ENCODE results near the gene SKAP2.

DNA sequence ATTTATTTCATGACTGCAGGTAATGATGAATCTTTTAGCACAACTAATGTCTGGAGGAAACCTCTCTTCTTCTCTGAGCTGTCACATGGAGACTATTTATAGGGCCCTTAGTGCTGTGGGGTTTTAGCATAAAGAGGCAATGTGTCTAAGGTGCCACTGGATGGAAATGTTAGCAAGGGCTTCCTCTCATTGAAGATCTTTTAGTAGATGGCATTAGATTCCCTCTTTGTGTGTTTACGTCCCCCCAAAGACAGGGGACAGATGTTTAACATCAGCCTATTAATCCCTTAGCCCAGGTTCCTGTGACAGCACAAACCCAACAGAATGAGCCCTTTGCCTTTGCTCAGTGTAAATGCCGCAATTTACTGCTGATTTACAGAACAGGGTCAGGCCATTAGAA, 208.6 kb downstream of the SKAP2 start:
- TF ChIP-seq POLR2A (IDR thresholded peaks at IDR 0.05) = no peak
- TF ChIP-seq, protein P1, sequence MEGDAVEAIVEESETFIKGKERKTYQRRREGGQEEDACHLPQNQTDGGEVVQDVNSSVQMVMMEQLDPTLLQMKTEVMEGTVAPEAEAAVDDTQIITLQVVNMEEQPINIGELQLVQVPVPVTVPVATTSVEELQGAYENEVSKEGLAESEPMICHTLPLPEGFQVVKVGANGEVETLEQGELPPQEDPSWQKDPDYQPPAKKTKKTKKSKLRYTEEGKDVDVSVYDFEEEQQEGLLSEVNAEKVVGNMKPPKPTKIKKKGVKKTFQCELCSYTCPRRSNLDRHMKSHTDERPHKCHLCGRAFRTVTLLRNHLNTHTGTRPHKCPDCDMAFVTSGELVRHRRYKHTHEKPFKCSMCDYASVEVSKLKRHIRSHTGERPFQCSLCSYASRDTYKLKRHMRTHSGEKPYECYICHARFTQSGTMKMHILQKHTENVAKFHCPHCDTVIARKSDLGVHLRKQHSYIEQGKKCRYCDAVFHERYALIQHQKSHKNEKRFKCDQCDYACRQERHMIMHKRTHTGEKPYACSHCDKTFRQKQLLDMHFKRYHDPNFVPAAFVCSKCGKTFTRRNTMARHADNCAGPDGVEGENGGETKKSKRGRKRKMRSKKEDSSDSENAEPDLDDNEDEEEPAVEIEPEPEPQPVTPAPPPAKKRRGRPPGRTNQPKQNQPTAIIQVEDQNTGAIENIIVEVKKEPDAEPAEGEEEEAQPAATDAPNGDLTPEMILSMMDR (IDR thresholded peaks at IDR 0.05) = no peak

All from lower leg skin (tissue), 3 donors.